K562 (cell line): ENCODE data around the gene MT1X. TPM values are rescaled to one million over a fixed set of nuclear protein-coding genes. Genes with fewer than 3 reads are reported as not detected.
A peak's percentile ranks its signal among the peaks of the same experiment; 100 is the strongest.

Source experiments
- CXXC5 ChIP-seq: fragments of 250-450 bp; sonication (Bioruptor Pico); IDR thresholded peaks from 2 replicates; pipeline ENCODE4 v1.8.0; 2022; ENCODE audit warnings: inconsistent platforms, mild to moderate bottlenecking, moderate library complexity
- REST ChIP-seq, 2 experiments: fragments of 450-650 bp; formaldehyde crosslinking in 1 of 2; IDR thresholded peaks; 2 replicates each; pipeline versions ENCODE4 v1.4.0 to v1.6.1; 2014 to 2020; ENCODE audit warnings: mild to moderate bottlenecking in 2 of 2, borderline replicate concordance in 1 of 2, low read depth in 1 of 2
- polyA plus RNA-seq, 8 experiments: library from polyadenylated mRNA; depleted of rRNA in 4 of 8; stranded (reverse) in 5 of 8; unstranded in 3 of 8; fragments of >200 nt; fragmentation: Nextera tagmentation in 2 of 8; fragmentation: Illumina TruSeq in 1 of 8; extraction: Ambion mirVana in 2 of 8; extraction: Trizol in 1 of 8; gene quantifications; 2 replicates each; pipeline versions ENCODE4 v1.2.1 to v1.2.3, GENCODE V29; 2011 to 2014; ENCODE audit warnings: inconsistent platforms in 1 of 8, missing spikeins in 1 of 8
- total RNA-seq, 7 experiments: library from RNA; depleted of rRNA in 6 of 7; stranded (reverse); fragments of >200 nt in 6 of 7; fragmentation: Illumina TruSeq in 2 of 7; extraction: Trizol in 2 of 7; gene quantifications; 2 replicates each; pipeline versions ENCODE4 v1.2.1 to v1.2.3, GENCODE V29; 2011 to 2021; ENCODE audit warnings: low replicate concordance in 1 of 7

The MT1X gene
- total and polyA plus RNA-seq, 9 of the 15 experiments (the other 6 are each of a cell fraction or from before 2014, with no cell fraction given) = 4.9 to 22.8 (median 8.7) TPM

- TF ChIP-seq CXXC5 (CRISPR knock-in tag) (0 out of 2 replicates have a peak, but pooled peaks have one; percentile 15), REST (IDR thresholded peaks at IDR 0.05; ENCODE audit: borderline replicate concordance) (peak; percentile 63; the same call in 1 of the 2 replicates), REST (CRISPR knock-in tag; IDR thresholded peaks at IDR 0.05; ENCODE audit: low read depth) (no peak)
Measured at GRCh38 chr16:56673921-56674320, 8.3 kb upstream of the MT1X start (continued).
